Choroid plexus epithelial cell (primary cell): ENCODE data around the gene POU2F3.

ENCODE experiments used
- DNase-seq: peaks from one replicate; pipeline ENCODE4 v3.0.0-alpha.2; 2010; ENCODE audit warnings: low read depth
- H3K4me3 ChIP-seq: 2 replicates; pipeline ENCODE4 v1.5.1; 2011; ENCODE audit warnings: low read depth, mild to moderate bottlenecking, control low read depth, low read length, moderate library complexity
- TF ChIP-seq, protein P1 (sequence below): conservative IDR thresholded peaks from 2 replicates; pipeline ENCODE4 v1.5.1; 2011; ENCODE audit warnings: low read depth, mild to moderate bottlenecking, control low read depth, inconsistent platforms, low read length, moderate library complexity

Gene POU2F3

DNA sequence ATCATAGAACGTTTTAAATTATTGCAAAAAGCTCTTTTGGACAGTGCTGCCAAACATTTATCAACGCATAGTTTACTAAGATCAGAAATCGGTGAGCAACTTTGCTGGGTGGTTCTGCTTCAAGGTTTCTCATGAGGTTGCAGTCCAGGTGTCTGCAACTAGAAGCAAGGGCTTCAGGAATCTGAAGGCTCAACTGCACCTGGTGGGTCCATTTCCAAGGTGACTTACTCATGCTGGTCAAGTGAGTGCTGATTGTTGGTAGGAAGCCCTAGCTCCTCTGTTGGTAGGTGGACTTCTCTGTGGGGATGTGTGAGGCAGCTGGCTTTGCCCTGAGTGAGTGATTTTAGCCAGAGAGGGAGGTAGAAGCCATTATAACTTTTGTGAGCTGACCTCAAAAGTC is 118.8 kb downstream of the POU2F3 start:
- no peak for DNase-seq
- TF ChIP-seq, protein P1, sequence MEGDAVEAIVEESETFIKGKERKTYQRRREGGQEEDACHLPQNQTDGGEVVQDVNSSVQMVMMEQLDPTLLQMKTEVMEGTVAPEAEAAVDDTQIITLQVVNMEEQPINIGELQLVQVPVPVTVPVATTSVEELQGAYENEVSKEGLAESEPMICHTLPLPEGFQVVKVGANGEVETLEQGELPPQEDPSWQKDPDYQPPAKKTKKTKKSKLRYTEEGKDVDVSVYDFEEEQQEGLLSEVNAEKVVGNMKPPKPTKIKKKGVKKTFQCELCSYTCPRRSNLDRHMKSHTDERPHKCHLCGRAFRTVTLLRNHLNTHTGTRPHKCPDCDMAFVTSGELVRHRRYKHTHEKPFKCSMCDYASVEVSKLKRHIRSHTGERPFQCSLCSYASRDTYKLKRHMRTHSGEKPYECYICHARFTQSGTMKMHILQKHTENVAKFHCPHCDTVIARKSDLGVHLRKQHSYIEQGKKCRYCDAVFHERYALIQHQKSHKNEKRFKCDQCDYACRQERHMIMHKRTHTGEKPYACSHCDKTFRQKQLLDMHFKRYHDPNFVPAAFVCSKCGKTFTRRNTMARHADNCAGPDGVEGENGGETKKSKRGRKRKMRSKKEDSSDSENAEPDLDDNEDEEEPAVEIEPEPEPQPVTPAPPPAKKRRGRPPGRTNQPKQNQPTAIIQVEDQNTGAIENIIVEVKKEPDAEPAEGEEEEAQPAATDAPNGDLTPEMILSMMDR = no peak
- no peak overlapping the region for H3K4me3 ChIP-seq

DNA sequence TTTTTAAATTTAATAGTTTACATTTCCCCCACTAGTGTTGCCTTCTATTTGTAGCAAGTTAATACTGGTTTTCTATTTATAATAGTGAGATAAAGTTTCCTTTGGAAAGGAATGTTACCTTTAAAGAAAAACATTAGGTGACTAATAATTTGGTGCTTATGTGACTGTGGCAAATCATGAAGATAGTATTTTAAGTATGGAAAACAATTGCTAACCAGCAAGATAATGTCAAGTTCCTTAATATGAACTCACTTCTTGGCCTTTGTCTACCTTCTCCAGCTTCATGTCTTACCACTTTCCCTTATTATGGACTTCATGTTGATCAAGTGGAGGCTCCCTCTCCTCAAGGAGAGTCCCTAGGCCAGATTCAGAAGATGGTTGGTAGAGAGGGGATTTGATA is 123.5 kb downstream of the POU2F3 start:
- no peak for DNase-seq
- TF ChIP-seq, protein P1 = no peak
- no peak overlapping the region for H3K4me3 ChIP-seq

DNA sequence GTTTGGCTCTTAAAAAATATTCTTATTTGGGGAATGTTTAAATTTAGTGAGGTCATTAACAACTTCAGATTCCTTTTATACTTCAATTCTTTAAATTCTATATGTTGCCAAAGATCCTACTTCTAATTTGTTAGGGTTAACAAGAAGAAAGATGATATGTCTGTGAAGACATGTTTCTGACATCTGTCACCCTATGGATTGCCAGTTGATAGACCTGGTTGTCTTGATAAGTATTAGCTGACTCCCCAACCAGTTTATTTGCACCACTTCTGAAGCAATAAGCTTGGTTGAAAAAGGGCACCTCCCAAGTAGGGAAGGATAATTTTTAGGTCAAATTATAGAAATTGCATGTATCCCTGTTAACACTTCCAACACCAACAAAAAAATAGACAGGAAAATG is 125.6 kb downstream of the POU2F3 start:
- no peak for DNase-seq
- TF ChIP-seq, protein P1 = no peak
- H3K4me3 ChIP-seq = no peak overlapping the region
